ENCODE results near the gene GPRIN3.

- TF ChIP-seq CTCF (IDR thresholded peaks at IDR 0.05) (no peak), POLR2A (IDR thresholded peaks at IDR 0.05) (no peak)
Measured at GRCh38 chr4:89336818-89337420, 29.3 kb upstream of the GPRIN3 start.

Measured in vagina (tissue), 2 donors.